GM08714 (cell line): ENCODE results near the gene UVSSA.

Experiments
- H3K4me3 ChIP-seq: fragments of 200-500 bp; sonication (Bioruptor generic); 2 replicates; pipeline ENCODE4 v1.5.1; 2014; ENCODE audit warnings: mild to moderate bottlenecking, low read length, inconsistent platforms
- ZNF274 ChIP-seq: IDR thresholded peaks from 2 replicates; pipeline ENCODE4 v1.6.1; 2012; ENCODE audit warnings: mild to moderate bottlenecking, low read depth, low read length

UVSSA gene

GRCh38 chr4:1398681-1399507, 51.9 kb downstream of the UVSSA start:
- H3K4me3 ChIP-seq = no peak overlapping the region

GRCh38 chr4:1399508-1400190, 52.6 kb downstream of the UVSSA start:
- TF ChIP-seq ZNF274 = no peak

More at GRCh38 chr4:1398681-1399507, 51.9 kb downstream of the UVSSA start:
- no peak for TF ChIP-seq ZNF274

GRCh38 chr4:1400191-1400805, 53.3 kb downstream of the UVSSA start:
- no peak overlapping the region for H3K4me3 ChIP-seq
- no peak for TF ChIP-seq ZNF274

More at GRCh38 chr4:1399508-1400190, 52.6 kb downstream of the UVSSA start:
- H3K4me3 ChIP-seq = no peak overlapping the region

GRCh38 chr4:1400831-1401408, 53.9 kb downstream of the UVSSA start:
- no peak for TF ChIP-seq ZNF274
- no peak overlapping the region for H3K4me3 ChIP-seq

GRCh38 chr4:1401409-1402020, 54.5 kb downstream of the UVSSA start:
- no peak overlapping the region for H3K4me3 ChIP-seq
- TF ChIP-seq ZNF274 = no peak

- TF ChIP-seq ZNF274 = no peak
- no peak overlapping the region for H3K4me3 ChIP-seq
These were observed 55.1 kb downstream of the UVSSA start for GRCh38 chr4:1402021-1402515.

GRCh38 chr4:1402516-1403091, 55.6 kb downstream of the UVSSA start:
- no peak for TF ChIP-seq ZNF274
- H3K4me3 ChIP-seq = no peak overlapping the region

- no peak overlapping the region for H3K4me3 ChIP-seq
- no peak for TF ChIP-seq ZNF274
These were observed 56.2 kb downstream of the UVSSA start for GRCh38 chr4:1403177-1403583.

- TF ChIP-seq ZNF274 = no peak
- no peak overlapping the region for H3K4me3 ChIP-seq
These were observed 56.9 kb downstream of the UVSSA start for GRCh38 chr4:1403591-1404572.

GRCh38 chr4:1404573-1405253, 57.7 kb downstream of the UVSSA start:
- no peak for TF ChIP-seq ZNF274
- H3K4me3 ChIP-seq = no peak overlapping the region

GRCh38 chr4:1405254-1405635, 58.2 kb downstream of the UVSSA start:
- no peak overlapping the region for H3K4me3 ChIP-seq
- no peak for TF ChIP-seq ZNF274
